Epithelial cell of proximal tubule (primary cell): ENCODE data around the gene SLC12A4. TPM values are rescaled to one million over a fixed set of nuclear protein-coding genes. Genes with fewer than 3 reads are reported as not detected.
A peak's percentile ranks its signal among the peaks of the same experiment; 100 is the strongest.

Experiments
- DNase-seq: peaks from one replicate; pipeline ENCODE4 v3.0.0-alpha.2; 2011; ENCODE audit warnings: low read depth
- H3K4me3 ChIP-seq: 2 replicates; pipeline ENCODE4 v1.5.1; 2011; ENCODE audit warnings: low read depth, mild to moderate bottlenecking, low read length
- total RNA-seq: library from RNA; depleted of rRNA; stranded (reverse); fragments of >200 nt; gene quantifications from 2 replicates; pipeline ENCODE4 v1.2.3, GENCODE V29; 2015
- TF ChIP-seq, protein P1 (sequence below): conservative IDR thresholded peaks from 2 replicates; pipeline ENCODE4 v1.5.1; 2012; ENCODE audit warnings: low read depth, mild to moderate bottlenecking, low read length

The SLC12A4 gene
- total RNA-seq, 1 donor from 2014 or later = 50.7 TPM

DNA sequence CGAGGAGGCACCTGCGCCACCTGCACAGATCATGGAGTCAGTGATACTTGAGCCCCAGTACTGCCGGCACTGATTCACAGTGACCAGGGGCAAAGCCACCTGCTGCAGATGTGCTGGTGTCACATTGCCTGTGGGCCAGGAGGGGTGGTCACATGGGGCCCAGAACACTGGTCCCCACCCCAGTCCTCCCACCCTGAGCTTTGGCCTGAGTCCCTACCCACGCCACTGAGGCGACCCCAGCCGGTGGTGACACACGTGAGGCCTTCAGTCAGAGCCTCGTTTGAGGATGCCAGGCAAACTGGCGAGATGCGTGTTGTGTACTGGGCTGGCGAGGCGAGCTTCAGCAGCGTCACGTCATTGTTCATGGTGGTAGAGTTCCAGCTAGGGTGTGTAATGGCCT lies 38.2 kb downstream of the SLC12A4 start:
- TF ChIP-seq, protein P1, sequence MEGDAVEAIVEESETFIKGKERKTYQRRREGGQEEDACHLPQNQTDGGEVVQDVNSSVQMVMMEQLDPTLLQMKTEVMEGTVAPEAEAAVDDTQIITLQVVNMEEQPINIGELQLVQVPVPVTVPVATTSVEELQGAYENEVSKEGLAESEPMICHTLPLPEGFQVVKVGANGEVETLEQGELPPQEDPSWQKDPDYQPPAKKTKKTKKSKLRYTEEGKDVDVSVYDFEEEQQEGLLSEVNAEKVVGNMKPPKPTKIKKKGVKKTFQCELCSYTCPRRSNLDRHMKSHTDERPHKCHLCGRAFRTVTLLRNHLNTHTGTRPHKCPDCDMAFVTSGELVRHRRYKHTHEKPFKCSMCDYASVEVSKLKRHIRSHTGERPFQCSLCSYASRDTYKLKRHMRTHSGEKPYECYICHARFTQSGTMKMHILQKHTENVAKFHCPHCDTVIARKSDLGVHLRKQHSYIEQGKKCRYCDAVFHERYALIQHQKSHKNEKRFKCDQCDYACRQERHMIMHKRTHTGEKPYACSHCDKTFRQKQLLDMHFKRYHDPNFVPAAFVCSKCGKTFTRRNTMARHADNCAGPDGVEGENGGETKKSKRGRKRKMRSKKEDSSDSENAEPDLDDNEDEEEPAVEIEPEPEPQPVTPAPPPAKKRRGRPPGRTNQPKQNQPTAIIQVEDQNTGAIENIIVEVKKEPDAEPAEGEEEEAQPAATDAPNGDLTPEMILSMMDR = no peak
- no peak for DNase-seq
- H3K4me3 ChIP-seq = no peak overlapping the region

DNA sequence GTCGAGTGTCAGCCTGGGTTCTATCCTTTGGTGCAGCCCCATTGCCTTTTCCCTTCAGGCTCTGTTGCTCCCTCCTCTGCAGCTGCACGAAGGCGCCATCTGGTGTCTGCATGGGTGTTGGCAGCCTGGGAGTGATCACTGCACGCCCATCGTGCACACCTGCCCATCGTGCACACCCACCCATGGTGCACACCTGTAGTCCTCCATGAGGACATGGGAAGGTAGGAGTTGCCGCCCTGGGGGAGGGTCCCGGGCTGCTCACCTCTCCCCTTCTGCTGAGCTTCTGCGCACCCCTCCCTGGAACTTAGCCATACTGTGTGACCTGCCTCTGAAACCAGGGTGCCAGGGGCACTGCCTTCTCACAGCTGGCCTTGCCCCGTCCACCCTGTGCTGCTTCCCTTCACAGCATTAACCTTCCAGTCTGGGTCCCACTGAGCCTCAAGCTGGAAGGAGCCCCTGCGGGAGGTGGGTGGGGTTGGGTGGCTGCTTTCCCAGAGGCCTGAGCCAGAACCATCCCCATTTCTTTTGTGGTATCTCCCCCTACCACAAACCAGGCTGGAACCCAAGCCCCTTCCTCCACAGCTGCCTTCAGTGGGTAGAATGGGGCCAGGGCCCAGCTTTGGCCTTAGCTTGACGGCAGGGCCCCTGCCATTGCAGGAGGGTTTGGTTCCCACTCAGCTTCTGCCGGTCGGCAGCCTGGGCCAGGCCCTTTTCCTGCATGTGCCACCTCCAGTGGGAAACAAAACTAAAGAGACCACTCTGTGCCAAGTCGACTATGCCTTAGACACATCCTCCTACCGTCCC lies 39.7 kb downstream of the SLC12A4 start:
- H3K4me3 ChIP-seq = no peak overlapping the region
- DNase-seq = no peak
- TF ChIP-seq, protein P1 = peak; percentile 94

DNA sequence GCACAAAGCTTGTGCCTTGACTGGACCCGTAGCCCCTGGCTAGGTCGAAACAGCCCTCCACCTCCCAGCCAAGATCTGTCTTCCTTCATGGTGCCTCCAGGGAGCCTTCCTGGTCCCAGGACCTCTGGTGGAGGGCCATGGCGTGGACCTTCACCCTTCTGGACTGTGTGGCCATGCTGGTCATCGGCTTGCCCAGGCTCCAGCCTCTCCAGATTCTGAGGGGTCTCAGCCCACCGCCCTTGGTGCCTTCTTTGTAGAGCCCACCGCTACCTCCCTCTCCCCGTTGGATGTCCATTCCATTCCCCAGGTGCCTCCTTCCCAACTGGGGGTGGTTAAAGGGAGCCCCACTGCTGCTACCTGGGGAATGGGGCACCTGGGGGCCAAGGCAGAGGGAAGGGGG lies 40.3 kb downstream of the SLC12A4 start:
- no peak for DNase-seq
- TF ChIP-seq, protein P1 = no peak
- H3K4me3 ChIP-seq = no peak overlapping the region

DNA sequence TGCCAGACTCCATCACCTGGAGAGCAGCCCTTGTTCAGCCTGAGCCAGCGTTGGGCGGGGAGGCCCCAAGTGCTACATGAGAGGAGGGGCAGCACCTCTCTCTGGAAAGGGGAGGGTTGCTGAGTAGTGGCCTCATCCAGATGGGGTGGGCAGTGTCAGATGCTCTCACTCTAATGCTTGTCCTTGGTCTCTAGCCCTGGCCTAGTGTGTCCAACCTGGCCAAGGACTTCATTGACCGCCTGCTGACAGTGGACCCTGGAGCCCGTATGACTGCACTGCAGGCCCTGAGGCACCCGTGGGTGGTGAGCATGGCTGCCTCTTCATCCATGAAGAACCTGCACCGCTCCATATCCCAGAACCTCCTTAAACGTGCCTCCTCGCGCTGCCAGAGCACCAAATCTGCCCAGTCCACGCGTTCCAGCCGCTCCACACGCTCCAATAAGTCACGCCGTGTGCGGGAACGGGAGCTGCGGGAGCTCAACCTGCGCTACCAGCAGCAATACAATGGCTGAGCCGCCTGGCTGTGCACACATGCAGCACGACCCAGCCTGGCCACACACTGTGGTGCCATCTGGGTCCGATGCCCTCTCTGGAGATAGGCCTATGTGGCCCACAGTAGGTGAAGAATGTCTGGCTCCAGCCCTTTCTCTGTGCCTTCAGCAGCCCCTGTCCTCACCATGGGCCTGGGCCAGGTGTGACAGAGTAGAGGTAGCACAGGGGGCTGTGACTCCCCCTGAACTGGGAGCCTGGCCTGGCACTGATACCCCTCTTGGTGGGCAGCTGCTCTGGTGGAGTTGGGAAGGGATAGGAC lies 41.1 kb downstream of the SLC12A4 start:
- no peak overlapping the region for H3K4me3 ChIP-seq

DNA sequence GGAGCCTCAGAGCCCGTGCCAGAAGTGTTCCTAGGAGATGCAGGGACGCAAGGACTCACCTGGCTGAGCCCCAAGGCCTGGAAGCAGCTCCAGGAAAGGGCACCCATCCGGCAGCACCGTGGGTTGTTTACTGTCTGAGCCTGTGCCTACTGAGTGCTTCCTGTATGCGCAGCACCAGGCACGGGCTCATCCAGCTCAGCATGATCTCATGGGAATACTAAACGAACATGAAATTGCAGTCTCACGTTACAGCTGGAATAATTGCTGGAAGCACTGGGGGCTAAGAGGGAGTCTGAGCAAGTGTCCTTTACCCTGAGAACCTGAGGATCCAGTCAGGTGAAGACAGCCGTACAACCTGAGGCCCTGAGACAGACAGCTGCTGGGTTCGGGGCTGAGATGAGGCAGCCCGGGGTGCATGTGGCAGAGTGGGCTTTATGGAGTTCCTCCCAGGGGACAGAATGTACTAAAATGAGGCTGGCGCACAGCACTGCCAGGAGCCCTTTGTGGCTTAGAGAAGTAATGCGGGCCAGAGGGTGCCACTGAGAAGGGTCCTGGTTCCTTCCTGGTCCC lies 42.2 kb downstream of the SLC12A4 start:
- TF ChIP-seq, protein P1 = peak; percentile 7
- no peak overlapping the region for H3K4me3 ChIP-seq
- no peak for DNase-seq

More for the DNA sequence above, 41.1 kb downstream of the SLC12A4 start:
- DNase-seq = no peak
- TF ChIP-seq, protein P1 = no peak

DNA sequence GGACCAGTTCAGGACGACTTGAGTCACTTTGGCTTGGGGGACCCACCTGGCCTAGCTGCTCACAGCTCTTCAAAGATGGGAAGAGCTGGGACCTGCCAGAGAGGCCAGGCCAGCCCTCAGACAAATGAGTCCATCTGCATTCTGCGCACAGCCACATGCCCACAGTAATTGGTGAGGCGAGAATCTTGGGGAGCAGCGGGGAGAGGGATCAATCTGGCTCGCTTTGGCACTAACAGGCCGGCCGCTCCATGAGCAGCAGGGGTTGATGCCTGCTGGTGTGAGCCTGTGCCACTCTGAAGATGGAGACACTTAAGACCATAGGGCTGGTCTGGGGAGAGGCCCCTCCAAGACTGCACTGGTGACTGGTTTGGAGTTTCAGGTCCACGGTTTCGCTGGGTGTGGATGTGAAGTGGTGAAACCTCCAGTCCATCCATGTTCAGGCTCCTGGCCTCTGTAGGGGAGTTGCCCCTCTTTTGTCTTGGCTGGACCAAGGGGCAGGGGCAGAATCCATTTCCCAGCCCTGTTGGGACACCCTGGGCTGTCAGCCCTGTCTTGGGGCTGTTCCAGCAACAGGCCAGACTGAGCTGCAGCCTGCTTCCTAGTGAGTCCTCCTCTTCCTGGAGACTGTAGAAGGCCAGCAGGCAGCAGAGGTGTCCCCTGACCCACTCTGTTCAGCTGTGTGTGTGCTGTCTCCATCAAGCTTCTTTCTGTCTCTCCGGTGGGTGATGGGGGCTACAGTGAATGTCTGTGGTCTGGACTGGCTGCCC lies 44.1 kb downstream of the SLC12A4 start:
- no peak for DNase-seq
- TF ChIP-seq, protein P1 = no peak
- H3K4me3 ChIP-seq = no peak overlapping the region
